VCaP (cell line): ENCODE measurements around the gene TMEFF2.

Experiments used
- H3K27ac ChIP-seq: fragments of 450-650 bp; 2 replicates; pipeline ENCODE4 v1.5.1; 2017
- CTCF ChIP-seq: fragments of 450-650 bp; conservative IDR thresholded peaks from 2 replicates; pipeline ENCODE4 v1.5.1; 2017; ENCODE audit warnings: mild to moderate bottlenecking, moderate library complexity

Gene TMEFF2

GRCh38 chr2:191983591-191983990 lies 211.1 kb downstream of the TMEFF2 start:
- no peak overlapping the region for H3K27ac ChIP-seq
- no peak for TF ChIP-seq CTCF

GRCh38 chr2:191983186-191983585 lies 211.5 kb downstream of the TMEFF2 start:
- no peak for TF ChIP-seq CTCF
- no peak overlapping the region for H3K27ac ChIP-seq

- no peak for TF ChIP-seq CTCF
- H3K27ac ChIP-seq = no peak overlapping the region
Observed at GRCh38 chr2:191981706-191982105, 213.0 kb downstream of the TMEFF2 start.

- no peak overlapping the region for H3K27ac ChIP-seq
- TF ChIP-seq CTCF = no peak
Observed at GRCh38 chr2:191980483-191980882, 214.2 kb downstream of the TMEFF2 start.

GRCh38 chr2:191979221-191979730 lies 215.5 kb downstream of the TMEFF2 start:
- H3K27ac ChIP-seq = no peak overlapping the region
- TF ChIP-seq CTCF = no peak

GRCh38 chr2:191977754-191978153 lies 217.0 kb downstream of the TMEFF2 start:
- TF ChIP-seq CTCF = no peak
- H3K27ac ChIP-seq = no peak overlapping the region

GRCh38 chr2:191976436-191976835 lies 218.3 kb downstream of the TMEFF2 start:
- no peak overlapping the region for H3K27ac ChIP-seq
- TF ChIP-seq CTCF = no peak
